GM08714 (cell line): ENCODE measurements around the gene MAJIN.
"Not testable (repeated sequence)": the region's sequence is repeated elsewhere in the genome, so short reads cannot be mapped to it uniquely, and the experiment has no call there.

Source experiments
- H3K4me3 ChIP-seq: fragments of 200-500 bp; sonication (Bioruptor generic); 2 replicates; pipeline ENCODE4 v1.5.1; 2014; ENCODE audit warnings: mild to moderate bottlenecking, low read length, inconsistent platforms
- ZNF274 ChIP-seq: IDR thresholded peaks from 2 replicates; pipeline ENCODE4 v1.6.1; 2012; ENCODE audit warnings: mild to moderate bottlenecking, low read depth, low read length

MAJIN gene

GRCh38 chr11:64999478-64999877 is 27.6 kb upstream of the MAJIN start:
- no peak for TF ChIP-seq ZNF274
- H3K4me3 ChIP-seq: no peak overlapping the region

GRCh38 chr11:64998690-64999431 is 27.0 kb upstream of the MAJIN start:
- H3K4me3 ChIP-seq: no peak overlapping the region
- TF ChIP-seq ZNF274: no peak

- TF ChIP-seq ZNF274: no peak
- H3K4me3 ChIP-seq: no peak overlapping the region
Measured at GRCh38 chr11:64998141-64998540, 26.2 kb upstream of the MAJIN start.

- TF ChIP-seq ZNF274: no peak
- no peak within 1 kb of the TSS for H3K4me3 ChIP-seq
Measured at GRCh38 chr11:64996710-64997380, 24.9 kb upstream of the MAJIN start, which contains the start of gene BATF2. Gene BATF2 (minus strand): TSS chr11:64996971. CDS start chr11:64996914, 57 bp downstream.

GRCh38 chr11:64996327-64996709 is 24.4 kb upstream of the MAJIN start:
- TF ChIP-seq ZNF274: no peak
- no peak overlapping the region for H3K4me3 ChIP-seq

- H3K4me3 ChIP-seq: no peak overlapping the region
- TF ChIP-seq ZNF274: no peak
Measured at GRCh38 chr11:64994318-64994717, 22.4 kb upstream of the MAJIN start.

GRCh38 chr11:64990222-64990923 is 18.5 kb upstream of the MAJIN start:
- no peak overlapping the region for H3K4me3 ChIP-seq
- no peak for TF ChIP-seq ZNF274

- H3K4me3 ChIP-seq: no peak overlapping the region
Measured at GRCh38 chr11:64989416-64989815, 17.5 kb upstream of the MAJIN start.

GRCh38 chr11:64987998-64988854 is 16.3 kb upstream of the MAJIN start:
- no peak overlapping the region for H3K4me3 ChIP-seq
- TF ChIP-seq ZNF274: no peak

More at GRCh38 chr11:64989416-64989815, 17.5 kb upstream of the MAJIN start:
- TF ChIP-seq ZNF274: no peak

- H3K4me3 ChIP-seq: not testable (repeated sequence)
Measured at GRCh38 chr11:64983339-64983738, 11.4 kb upstream of the MAJIN start.

GRCh38 chr11:64976651-64977050 is 4.7 kb upstream of the MAJIN start:
- TF ChIP-seq ZNF274: no peak
- no peak overlapping the region for H3K4me3 ChIP-seq

GRCh38 chr11:64974124-64974523 is 2.2 kb upstream of the MAJIN start:
- TF ChIP-seq ZNF274: no peak
- H3K4me3 ChIP-seq: no peak overlapping the region

GRCh38 chr11:64970731-64971151 is 1.2 kb downstream of the MAJIN start:
- TF ChIP-seq ZNF274: no peak
- H3K4me3 ChIP-seq: no peak overlapping the region

- no peak overlapping the region for H3K4me3 ChIP-seq
- TF ChIP-seq ZNF274: no peak
Measured at GRCh38 chr11:64969209-64969608, 2.7 kb downstream of the MAJIN start.

- TF ChIP-seq ZNF274: no peak
- H3K4me3 ChIP-seq: no peak overlapping the region
Measured at GRCh38 chr11:64967375-64967774, 4.5 kb downstream of the MAJIN start.
